HFFc6 (cell line): ENCODE results near the gene ANTXR2. TPM values are rescaled to one million over a fixed set of nuclear protein-coding genes. Genes with fewer than 3 reads are reported as not detected.
A peak's percentile ranks its signal among the peaks of the same experiment; 100 is the strongest.

ENCODE experiments used
- DNase-seq: peaks from one replicate; pipeline ENCODE4 v3.0.0-alpha.2; 2018
- H3K27ac Mint-ChIP-seq: 2 replicates; pipeline ENCODE4 v1.8.0; 2020; ENCODE audit warnings: mild to moderate bottlenecking, mixed read lengths
- H3K27me3 Mint-ChIP-seq: 2 replicates; pipeline ENCODE4 v1.8.0; 2021; ENCODE audit warnings: mild to moderate bottlenecking, moderate library complexity, mixed read lengths; ENCODE audit not compliant: insufficient read depth
- H3K36me3 Mint-ChIP-seq: 2 replicates; pipeline ENCODE4 v1.8.0; 2021; ENCODE audit warnings: low read depth, mixed read lengths
- H3K4me1 Mint-ChIP-seq: 2 replicates; pipeline ENCODE4 v1.8.0; 2020; ENCODE audit warnings: low read depth, mixed read lengths
- H3K4me3 Mint-ChIP-seq: 2 replicates; pipeline ENCODE4 v1.8.0; 2020; ENCODE audit warnings: mild to moderate bottlenecking, moderate library complexity, mixed read lengths
- H3K9me3 Mint-ChIP-seq: 2 replicates; pipeline ENCODE4 v1.8.0; 2020; ENCODE audit warnings: mild to moderate bottlenecking, mixed read lengths
- total RNA-seq, 6 experiments: library from RNA; stranded (reverse); fragmentation: NEBNext Ultra II Directional; extraction: Animal tissue kit (Norgen Biotek cat#: 25700); gene quantifications; 2 replicates in 1 of 6; 3 replicates in 5 of 6; pipeline ENCODE4 v1.2.3, GENCODE V29; 2021
- TF ChIP-seq, protein P1 (sequence below): fragments of 200-600 bp; sonication (generic); IDR thresholded peaks from 2 replicates; pipeline ENCODE4 v1.5.0; 2021; ENCODE audit warnings: antibody characterized with exemption, mild to moderate bottlenecking

The ANTXR2 gene
- total RNA-seq, 6 experiments from 2014 or later = 137 to 198 (median 144) TPM

DNA sequence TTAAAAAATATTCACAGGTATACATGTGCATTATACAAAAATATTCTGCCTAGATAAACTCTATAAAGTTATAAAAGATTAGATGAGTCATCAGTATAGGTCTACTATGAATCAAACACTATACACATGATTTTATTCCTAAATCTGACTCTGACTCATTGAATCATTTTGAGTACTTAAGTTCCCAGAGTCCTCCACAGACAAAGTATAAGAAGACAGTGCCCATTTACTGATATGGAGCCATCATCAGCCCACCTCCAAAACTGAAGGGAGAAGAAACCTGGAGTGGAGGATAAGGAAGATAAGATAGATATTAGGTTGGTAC, 28.7 kb upstream of the ANTXR2 start:
- peaks cover 11% of the 10 kb centered on the region for H3K36me3 Mint-ChIP-seq
- no peak overlapping the region for H3K4me3 Mint-ChIP-seq
- peaks cover 45% of the 10 kb centered on the region for H3K4me1 Mint-ChIP-seq
- no peak for DNase-seq
- no peaks in the 10 kb centered on the region; the same call in 1 of the 2 replicates for H3K27me3 Mint-ChIP-seq
- TF ChIP-seq, protein P1, sequence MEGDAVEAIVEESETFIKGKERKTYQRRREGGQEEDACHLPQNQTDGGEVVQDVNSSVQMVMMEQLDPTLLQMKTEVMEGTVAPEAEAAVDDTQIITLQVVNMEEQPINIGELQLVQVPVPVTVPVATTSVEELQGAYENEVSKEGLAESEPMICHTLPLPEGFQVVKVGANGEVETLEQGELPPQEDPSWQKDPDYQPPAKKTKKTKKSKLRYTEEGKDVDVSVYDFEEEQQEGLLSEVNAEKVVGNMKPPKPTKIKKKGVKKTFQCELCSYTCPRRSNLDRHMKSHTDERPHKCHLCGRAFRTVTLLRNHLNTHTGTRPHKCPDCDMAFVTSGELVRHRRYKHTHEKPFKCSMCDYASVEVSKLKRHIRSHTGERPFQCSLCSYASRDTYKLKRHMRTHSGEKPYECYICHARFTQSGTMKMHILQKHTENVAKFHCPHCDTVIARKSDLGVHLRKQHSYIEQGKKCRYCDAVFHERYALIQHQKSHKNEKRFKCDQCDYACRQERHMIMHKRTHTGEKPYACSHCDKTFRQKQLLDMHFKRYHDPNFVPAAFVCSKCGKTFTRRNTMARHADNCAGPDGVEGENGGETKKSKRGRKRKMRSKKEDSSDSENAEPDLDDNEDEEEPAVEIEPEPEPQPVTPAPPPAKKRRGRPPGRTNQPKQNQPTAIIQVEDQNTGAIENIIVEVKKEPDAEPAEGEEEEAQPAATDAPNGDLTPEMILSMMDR = no peak
- H3K9me3 Mint-ChIP-seq = peaks cover 6% of the 10 kb centered on the region
- H3K27ac Mint-ChIP-seq = peak overlapping the region; percentile 18; the same call in 1 of the 2 replicates

DNA sequence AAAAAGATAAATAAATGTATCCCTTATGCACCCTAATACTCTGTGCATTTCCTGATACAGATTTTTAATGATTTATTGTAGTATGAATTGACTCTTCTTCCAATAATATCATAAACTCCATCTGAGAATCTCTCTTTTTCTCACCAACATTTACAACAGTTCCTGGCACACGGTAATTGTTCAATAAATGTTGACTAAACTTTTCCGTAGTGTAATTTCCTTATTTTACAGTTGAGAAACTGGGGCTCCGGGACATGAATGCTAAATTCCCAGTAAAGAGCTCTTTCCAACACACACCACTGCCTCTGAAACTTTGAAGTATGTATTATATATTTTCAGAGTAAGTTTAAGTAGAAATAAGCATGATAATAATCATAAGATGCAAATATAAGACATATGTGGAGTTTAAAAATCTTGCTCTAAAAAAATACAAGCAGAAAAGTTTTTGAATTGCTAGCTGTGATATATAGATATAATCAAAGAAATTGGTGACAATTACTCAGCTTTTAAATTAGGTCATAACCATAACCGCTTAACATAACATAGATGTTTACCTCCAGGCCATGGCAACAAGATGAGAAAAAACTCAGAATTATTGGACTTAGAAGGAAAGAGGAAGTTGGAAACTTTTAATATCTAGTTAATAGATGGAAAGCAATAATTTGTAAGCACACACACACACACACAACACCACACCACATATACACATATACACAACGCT, 28.2 kb upstream of the ANTXR2 start:
- Mint-ChIP-seq H3K9me3 (peaks cover under 1% of the 10 kb centered on the region), H3K4me1 (peaks cover 51% of the 10 kb centered on the region), H3K27ac (peak overlapping the region; percentile 18; the same call in 1 of the 2 replicates), H3K36me3 (peaks cover 6% of the 10 kb centered on the region), H3K4me3 (no peak overlapping the region), H3K27me3 (no peaks in the 10 kb centered on the region; the same call in 1 of the 2 replicates)
- TF ChIP-seq, protein P1 = no peak
- DNase-seq = no peak

DNA sequence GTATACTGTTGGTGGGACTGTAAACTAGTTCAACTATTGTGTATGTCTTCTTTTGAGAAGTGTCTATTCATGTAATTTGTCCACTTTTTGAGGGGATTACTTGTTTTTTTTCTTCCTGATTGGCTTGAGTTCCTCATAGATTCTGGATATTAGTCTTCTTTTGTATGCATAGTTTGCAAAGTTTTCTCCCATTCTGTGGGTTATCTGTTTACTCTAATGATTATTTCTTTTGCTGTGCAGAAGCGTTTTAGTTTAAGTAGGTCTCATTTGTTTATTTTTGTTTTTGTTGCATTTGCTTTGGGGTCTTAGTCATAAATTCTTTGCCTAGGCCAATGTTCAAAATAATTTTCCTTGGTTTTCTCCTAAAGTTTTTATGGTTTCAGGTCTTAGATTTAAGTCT, 26.6 kb upstream of the ANTXR2 start:
- Mint-ChIP-seq H3K27me3 (no peaks in the 10 kb centered on the region; the same call in 1 of the 2 replicates), H3K4me1 (peaks cover 57% of the 10 kb centered on the region), H3K27ac (no peak overlapping the region), H3K36me3 (no peaks in the 10 kb centered on the region), H3K9me3 (no peaks in the 10 kb centered on the region), H3K4me3 (no peak overlapping the region)
- no peak for DNase-seq
- TF ChIP-seq, protein P1 = no peak

DNA sequence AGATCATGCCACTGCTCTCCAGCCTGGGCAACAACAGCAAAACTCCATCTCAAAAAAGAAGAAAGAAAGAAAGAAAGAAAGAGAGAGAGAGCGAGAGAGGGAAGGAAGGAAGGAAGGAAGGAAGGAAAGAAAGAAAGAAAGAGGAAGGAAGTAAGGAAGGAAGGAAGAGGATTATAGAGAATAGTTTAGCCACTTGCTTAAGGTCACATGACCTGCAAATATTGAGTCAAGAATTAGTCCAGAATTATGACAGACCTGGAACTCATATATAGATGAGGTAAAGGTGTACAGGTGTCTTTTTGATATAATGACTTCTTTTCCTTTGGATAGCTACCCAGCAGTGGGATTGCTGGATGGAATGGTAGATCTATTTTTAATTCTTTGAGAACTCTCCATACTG, 25.6 kb upstream of the ANTXR2 start:
- no peak for DNase-seq
- Mint-ChIP-seq H3K27ac (no peak overlapping the region), H3K36me3 (no peaks in the 10 kb centered on the region), H3K4me1 (peaks cover 61% of the 10 kb centered on the region), H3K4me3 (no peak overlapping the region), H3K9me3 (no peaks in the 10 kb centered on the region), H3K27me3 (no peaks in the 10 kb centered on the region; the same call in 1 of the 2 replicates)
- TF ChIP-seq, protein P1 = no peak

DNA sequence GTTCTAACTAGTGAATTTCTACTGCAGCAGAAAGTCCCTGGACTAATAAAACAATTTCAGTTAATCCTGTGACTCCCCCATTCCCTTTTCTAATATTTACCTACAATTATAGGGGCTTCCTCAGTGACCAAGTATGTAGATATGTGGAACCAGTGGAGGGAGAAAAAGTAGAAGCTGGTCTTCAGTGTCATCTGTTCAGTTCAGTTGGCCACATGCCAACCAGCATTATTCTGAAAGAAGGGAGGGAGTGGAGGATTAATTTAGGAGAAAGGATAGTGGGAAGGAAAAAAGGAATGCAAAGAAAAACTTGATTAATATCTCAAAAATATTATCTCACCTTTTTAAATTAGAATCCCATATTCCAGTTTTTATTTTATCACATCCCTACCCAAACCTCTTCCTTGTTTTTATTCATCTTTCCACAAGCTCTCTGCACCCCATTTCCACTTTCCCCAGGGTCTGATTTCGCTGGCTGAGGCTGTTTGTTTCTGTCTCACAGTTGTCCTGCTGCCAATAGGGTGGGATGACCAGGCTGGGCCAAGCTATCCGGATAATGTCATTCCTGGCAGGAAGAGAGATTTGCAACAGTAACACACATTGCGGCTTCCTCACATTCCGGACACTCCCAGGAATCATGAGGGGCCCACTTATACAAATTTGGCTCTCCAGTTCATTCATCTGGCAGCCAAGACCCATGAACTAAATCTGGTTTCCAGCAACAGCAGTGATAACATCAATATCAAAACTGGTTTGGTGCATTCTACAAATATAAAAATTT, 24.6 kb upstream of the ANTXR2 start:
- peak overlapping the region; percentile 70 for H3K4me3 Mint-ChIP-seq
- TF ChIP-seq, protein P1 = no peak
- H3K27ac Mint-ChIP-seq = peak overlapping the region; percentile 73
- peak; percentile 62 for DNase-seq
- H3K4me1 Mint-ChIP-seq = peaks cover 63% of the 10 kb centered on the region
- no peaks in the 10 kb centered on the region for H3K9me3 Mint-ChIP-seq
- H3K36me3 Mint-ChIP-seq = no peaks in the 10 kb centered on the region
- no peaks in the 10 kb centered on the region; the same call in 1 of the 2 replicates for H3K27me3 Mint-ChIP-seq
